Stimulated activated CD4-positive, alpha-beta T cell treated with anti-CD3 and anti-CD28 coated beads, Interleukin-1b, Interleukin-23, amount 100 ng/mL, for 24 hours (primary cell): ENCODE results near the gene TOB1.
"Not testable (repeated sequence)": the region's sequence is repeated elsewhere in the genome, so short reads cannot be mapped to it uniquely, and the experiment has no call there.

Source experiments
- DNase-seq, 4 experiments: peaks; one replicate each; pipeline ENCODE4 v3.0.0-alpha.2; 2020; ENCODE audit warnings: low read depth in 4 of 4, low spot score in 1 of 4

TOB1 gene

DNA sequence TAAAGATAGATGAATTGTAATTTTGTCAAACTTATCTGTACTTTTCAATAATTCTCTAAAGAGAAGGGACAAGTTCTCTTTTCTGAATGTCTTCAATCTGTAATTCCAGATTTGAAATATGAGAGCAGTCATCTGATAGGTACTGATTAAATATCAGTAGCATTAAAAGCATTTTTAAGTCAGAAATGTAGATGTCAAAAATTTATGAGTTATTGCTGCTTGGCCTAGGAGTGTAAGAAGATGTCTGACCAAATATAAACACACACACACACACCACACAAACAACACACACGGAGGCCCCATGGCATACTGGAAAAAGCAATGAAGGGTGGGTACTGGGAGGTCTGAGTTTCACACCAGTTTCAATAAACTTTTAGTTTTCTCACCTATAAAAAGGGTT, 2.4 kb upstream of the TOB1 start:
- DNase-seq = no peak

- DNase-seq = no peak
Measured at GRCh38 chr17:50868140-50868438, 1.9 kb upstream of the TOB1 start.

DNA sequence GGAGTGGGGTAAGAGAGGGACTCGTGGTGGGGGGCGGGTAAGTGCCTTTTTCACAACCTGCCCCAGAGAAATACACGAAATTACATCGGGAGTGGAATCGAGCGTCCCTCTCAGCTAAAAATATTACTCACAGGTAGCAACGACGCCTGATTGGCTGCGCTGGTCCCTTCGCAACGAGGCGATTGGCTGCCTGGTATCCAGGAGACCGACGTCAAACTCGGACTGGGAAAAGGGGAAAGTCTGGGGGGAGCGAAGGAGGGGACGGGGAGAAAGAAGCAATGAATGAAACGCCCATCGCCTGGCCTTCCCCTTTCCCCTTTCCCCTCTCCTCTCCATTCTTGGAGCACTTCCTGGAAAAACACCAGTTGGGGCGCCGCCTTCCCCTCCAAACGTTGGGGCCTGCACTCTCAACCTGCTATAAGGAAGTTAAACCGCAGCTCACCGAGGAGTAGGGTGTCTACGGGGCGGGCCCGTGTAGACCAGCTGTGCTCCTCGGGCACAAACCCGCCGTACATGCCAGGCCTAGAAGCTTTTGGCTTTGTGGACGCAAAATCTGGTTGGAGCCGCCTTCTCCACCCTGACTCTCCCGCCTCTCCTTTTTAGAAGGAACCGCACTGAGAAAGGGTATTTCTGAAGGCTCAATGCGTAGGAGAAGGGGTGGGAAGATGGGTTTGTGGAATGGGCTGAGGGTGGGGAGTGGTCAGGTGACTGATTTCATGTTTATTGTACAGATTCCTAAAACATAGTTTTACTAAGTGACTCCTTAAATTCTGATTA, 1.4 kb upstream of the TOB1 start:
- DNase-seq = peak; percentile 50 to 79 (median 66)

DNA sequence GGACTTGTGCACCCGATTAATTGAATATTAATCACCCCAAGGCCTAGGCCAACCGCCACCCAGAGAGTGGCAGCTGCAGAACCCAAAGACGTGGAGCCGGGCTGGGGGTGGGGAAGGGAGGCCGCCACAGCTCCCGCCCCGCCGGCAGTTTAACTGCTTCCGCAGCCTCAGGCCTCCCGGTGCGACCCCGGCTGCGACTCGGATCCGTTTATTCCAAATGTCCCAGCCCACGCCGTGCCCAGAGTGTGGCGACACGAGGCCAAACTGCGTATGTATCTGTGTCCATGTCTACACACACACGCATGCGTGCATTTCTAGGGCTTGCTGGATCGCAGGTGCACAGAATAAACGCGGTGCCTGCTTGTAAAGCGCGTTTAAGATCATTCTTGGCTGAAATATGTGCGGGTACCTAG, 802 bp upstream of the TOB1 start:
- DNase-seq = peak in 3 of 4 experiments; percentile 31 to 42 (median 37)

- no peak for DNase-seq
Measured at GRCh38 chr17:50865868-50866260, 290 bp downstream of the TOB1 start.

DNA sequence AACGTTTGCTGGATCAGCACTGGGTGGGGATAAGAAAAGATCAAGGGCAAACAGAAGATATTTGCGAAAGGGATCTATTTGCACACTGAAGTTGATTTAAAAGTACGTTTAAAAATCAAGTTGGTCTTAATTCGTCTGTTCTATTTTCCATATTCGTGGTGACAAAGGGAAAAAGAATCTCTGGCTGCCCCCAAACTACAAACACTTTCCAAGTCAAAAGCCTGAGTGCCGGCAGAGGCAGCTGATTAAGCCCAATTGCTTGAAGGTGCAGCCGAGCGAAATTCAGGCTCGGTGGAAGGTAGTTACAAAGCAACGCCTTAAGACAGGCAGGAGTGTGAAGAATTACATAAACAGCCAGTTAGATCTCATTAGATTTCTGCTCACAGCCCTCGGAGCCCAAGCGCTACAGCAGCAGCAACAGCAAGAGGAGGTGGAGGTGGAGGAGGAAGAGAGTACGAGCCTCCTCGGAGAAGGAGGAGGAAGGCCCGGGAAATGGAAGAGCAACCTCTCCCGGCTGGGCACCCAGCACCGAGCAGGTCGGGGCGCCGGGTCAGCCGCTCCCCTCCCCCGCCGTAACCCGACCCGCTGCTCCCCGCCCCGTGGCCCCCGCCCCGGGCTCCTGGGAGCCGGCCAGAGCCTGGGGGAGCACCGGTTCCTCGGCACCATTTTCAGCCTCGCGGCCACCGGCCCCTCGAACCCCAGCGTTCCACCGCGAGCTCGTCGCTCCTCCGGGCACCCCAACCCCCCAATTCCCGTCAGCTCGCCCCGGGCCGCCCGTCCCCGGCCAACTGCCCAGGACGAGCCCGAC, 890 bp downstream of the TOB1 start:
- DNase-seq = peak in 2 of 4 experiments; percentile 20 to 30

DNA sequence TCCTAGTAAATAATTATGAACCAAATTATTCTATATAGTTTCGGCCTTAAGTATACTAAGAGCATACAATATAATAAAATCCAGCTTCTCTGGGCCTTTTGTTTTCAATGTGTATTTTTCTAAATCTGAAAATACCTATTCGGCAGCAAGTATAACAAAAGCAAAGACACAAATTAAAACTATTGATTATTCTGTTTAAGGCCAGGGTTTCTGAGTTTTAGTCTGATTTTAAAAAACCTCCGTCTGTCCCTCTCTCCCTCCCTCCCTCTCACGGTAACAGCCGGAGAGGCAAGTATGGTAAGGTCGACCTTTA, 1.5 kb downstream of the TOB1 start:
- DNase-seq = no peak

GRCh38 chr17:50863931-50864330, 2.2 kb downstream of the TOB1 start:
- no peak for DNase-seq

DNA sequence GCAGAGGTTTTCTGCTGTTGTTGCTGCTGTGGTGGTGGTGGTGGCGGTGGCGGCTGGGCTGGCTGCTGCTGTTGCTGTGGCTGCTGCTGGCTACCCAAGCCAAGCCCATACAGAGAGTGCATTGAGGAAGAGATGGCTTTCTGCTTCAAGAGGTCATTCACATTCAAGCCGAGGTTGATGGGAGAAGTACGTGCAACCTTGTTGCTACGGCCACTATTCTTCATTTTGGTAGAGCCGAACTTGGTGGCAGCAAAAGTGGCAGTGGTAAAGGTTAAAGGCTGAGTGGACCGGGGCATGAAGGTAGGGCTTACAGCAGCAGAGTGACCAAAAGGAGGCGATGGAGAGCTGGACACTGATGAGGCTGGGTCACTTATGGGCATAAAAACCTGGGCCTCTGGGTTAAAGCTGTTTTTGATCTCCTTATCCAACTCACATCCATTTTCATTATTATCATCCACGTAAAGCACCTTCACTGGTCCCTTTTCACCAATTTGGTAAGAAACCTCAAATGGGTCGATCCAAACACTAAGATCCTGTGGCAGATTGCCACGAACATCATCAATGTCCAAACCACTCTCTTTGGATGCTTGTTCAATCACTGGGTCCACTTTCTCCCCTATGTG, 2.8 kb downstream of the TOB1 start:
- no peak for DNase-seq

GRCh38 chr17:50861822-50862528, 4.2 kb downstream of the TOB1 start:
- no peak for DNase-seq

DNA sequence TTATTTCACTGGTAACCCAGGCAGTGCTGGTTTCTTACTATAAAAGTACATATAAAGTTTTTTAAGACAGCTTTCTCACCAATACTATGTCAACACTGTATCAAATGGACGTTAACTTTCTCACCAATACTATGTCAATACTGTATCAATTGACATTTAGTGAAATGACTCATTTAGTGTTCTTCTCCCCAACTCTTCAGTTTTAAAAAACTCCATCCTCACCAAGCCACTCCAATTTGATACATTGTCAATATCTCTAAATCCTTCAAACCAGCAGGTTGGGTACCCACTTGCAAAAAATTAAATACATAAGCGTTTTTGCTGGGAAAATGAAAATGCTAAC, 4.8 kb downstream of the TOB1 start:
- DNase-seq = no peak

DNA sequence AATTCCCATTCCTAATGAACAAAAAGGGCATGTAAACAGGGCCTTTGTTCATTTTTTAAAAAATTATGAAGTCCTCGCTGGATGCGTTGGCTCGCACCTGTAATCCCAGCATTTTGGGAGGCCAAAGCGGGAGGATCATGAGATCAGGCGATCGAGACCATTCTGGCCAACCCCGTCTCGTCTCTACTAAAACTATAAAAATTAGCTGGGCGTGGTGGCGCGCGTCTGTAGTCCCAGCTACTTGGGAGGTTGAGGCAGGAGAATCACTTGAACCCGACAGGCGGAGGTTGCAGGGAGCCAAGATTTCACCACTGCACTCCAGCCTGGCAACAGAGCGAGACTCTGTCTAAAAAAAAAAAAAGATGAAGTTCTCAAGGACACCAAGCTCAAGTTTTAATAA, 6.4 kb downstream of the TOB1 start:
- DNase-seq = not testable (repeated sequence)

DNA sequence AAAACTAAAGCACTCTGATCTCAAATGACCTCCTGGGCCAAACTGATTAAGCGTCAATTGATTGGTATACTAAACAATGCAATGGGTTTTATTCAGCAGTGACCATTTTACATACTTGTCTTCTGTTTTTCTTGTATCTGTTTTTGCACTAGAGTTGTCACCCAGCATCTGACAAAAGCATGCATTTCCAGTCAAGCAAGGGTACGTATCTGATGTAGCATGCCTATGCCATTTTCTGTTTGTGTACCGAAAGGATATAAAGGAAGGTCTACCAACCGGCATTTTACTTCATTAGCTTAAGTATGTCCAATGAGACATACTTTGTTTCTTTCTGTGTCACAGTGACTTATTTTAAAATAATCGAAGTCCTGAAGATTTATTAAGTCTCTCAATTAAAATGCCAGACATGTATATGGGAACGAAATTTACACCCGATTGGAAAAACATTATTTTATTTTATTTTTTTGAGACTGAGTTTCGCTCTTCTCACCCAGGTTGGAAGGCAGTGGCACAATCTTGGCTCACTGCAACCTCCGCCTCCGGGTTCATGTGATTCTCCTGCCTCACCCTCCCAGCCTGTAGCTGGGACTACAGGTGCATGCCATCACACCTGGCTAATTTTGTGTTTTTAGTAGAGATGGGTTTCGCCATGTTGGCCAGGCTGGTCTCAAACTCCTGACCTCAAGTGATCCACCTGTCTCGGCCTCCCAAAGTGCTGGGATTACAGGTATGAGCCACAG, 7.5 kb downstream of the TOB1 start:
- no peak for DNase-seq

GRCh38 chr17:50856431-50856830, 9.7 kb downstream of the TOB1 start:
- no peak for DNase-seq

DNA sequence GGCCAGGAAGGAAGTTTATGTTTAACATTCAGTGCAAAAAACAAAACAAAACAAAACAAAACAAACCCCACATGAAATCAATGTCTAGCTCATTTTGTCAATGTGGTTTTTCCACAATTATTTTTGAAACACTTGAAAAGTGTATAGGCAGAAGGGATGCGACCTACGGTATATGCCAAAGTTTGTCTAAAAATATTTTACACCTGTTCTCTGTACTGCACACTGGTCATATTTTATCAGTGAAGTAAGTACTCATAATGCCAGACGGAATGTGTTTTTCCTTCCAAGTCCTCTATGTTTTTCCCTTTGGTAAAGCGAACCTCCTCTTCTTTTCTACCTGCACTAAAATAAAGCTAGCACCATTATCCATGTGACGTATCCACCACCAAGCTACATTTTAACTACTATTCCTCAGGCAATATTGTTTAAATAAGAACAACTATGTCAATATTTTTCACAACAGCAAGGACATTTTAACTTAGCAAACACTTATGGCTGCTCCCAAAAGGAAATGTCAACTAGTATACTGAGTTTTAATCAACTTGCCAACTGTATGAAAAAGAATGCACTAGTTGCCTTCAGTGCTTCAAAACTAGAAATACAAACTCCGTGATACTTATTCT, 10.3 kb downstream of the TOB1 start:
- DNase-seq = no peak

DNA sequence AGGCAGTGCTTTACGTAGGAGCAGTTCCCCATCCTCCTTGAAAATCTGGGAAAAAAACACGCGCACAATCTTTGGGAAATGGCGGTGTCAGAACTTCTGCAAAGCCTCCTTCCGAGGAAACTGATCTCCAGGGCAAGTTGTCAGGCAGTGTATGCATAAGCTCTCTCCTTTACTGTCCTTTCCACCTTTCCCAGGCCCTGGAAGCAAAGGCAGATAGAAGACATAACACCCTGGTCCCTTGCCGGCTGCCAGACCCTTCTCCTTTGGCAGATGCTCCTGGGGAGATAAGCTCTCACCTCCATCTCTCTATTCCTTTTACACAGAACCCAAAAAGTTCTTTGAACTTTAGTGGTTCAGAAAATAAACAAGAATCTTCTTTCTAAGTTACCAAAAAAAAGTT, 12.4 kb downstream of the TOB1 start:
- DNase-seq = no peak

DNA sequence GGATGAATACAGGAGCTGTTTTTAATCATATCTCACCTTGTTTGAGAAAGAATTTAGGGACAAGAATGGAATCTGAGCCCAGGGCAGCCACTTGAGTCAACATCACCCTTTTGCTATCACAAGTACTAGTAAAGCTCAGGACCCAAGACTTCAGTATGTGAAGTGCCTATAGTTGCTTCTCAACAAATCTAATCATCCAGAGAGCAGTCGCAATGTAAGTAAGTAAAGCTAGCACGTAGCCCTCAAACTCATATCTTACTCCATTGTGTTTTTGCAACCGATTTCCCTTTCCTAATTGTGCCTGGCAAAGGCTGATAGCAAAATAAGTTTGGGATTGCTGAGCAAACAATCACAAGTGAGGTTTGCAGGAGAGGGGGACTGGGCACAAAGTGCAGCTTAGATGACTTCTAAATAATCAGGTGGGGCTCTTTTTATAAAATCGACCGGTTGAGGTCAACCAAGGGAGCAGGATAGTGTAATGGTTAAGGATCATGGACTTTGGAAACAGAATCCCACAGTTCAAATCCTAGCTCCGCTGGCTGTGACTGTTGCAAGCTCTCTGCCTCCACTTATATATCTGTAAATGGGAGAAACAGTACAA, 13.0 kb downstream of the TOB1 start:
- DNase-seq = no peak

DNA sequence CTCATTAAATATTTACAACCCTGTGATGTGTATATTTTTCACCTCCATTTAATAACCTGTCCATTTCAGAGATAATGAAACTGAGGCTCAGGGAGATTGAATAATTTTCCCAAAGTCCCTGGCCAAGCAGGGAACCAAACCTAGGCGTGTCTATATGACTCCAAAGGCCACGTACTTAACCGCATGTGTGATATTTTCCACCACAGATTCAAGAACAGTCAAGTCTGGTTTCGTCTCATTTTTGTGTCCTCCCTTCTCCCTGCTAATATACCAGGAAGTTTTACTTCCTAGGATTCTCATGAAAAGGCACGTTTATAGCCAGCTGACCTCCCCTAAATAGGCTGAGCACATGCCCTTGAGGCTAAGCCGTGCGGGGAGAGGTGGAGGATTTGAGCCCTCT, 15.5 kb downstream of the TOB1 start:
- no peak for DNase-seq

GRCh38 chr17:50848711-50849110, 17.4 kb downstream of the TOB1 start:
- DNase-seq = no peak

- DNase-seq = no peak
Measured at GRCh38 chr17:50848039-50848438, 18.1 kb downstream of the TOB1 start.
